ENCODE results near the gene ROPN1L.
"Not testable (repeated sequence)": the region's sequence is repeated elsewhere in the genome, so short reads cannot be mapped to it uniquely, and the experiment has no call there.

ROPN1L gene

DNA sequence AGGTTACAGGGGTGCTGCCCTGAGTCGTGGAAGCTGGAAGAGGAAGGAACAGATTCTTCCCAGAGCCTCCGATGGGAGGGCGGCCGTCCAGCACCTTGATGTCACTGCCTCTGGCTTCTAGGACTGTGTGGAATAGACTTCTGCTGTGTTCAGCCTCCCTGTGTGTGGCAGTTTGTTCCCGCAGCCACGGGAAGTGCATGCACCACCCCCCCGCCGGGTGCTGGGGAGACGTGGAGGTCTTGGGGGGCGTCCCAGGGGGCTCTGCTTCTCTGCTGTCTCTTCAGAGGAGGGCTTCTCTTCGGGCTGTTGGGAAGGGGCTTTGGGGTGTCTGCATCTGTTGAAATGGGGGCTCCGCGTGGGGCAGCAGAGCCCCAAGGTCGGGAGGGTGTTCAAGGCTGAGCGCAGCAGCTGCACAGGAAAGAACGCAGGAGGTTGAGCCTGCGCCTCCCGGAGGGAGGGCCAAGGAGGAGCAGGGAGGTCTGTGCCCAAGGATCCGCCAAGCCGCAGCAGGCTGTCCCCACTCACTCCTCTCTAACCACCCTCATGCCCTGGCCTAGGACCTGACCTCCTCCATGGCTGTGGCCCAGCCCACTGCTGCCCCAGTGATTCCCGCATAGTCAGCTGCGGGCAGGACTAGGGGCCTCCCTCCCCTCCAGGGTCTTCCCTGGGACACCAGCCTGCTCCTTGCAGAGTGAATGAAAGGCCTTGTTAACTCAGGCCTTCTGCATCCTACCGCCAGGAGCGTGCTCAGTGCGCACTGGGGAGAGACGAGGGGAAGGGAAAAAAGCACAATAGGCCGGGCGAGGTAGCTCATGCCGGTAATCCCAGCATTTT, 45.0 kb downstream of the ROPN1L start:
- no peak for TF ChIP-seq CTCF (IDR thresholded peaks at IDR 0.05)
- no peak for TF ChIP-seq ZFX (IDR thresholded peaks at IDR 0.05; ENCODE audit: borderline replicate concordance)
- no peak overlapping the region for H3K27ac ChIP-seq

DNA sequence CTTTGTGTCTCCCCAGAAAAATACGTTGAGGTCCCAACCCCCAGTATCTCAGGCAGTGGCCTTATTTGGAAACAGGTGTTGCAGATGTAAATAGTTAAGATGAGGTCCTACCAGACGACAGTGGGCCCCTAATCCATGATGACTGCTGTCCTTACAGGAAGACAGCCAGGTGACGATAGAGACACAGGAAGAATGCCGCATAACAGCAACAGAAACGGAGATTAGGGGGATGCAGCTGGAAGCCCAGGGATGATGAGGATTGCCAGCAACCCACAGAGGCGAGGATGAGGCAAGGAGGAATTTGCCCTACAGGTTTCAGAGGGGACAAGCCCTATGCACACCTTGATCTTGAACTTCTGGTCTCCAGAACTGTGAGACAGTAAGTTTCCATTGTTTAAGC, 46.5 kb downstream of the ROPN1L start:
- TF ChIP-seq ZFX (IDR thresholded peaks at IDR 0.05; ENCODE audit: borderline replicate concordance), result no peak
- no peak for TF ChIP-seq CTCF (IDR thresholded peaks at IDR 0.05)
- no peak overlapping the region for H3K27ac ChIP-seq

GRCh38 chr5:10489810-10490426, 48.2 kb downstream of the ROPN1L start:
- H3K27ac ChIP-seq, result no peak overlapping the region
- TF ChIP-seq CTCF (IDR thresholded peaks at IDR 0.05) (no peak), ZFX (IDR thresholded peaks at IDR 0.05; ENCODE audit: borderline replicate concordance) (no peak)

DNA sequence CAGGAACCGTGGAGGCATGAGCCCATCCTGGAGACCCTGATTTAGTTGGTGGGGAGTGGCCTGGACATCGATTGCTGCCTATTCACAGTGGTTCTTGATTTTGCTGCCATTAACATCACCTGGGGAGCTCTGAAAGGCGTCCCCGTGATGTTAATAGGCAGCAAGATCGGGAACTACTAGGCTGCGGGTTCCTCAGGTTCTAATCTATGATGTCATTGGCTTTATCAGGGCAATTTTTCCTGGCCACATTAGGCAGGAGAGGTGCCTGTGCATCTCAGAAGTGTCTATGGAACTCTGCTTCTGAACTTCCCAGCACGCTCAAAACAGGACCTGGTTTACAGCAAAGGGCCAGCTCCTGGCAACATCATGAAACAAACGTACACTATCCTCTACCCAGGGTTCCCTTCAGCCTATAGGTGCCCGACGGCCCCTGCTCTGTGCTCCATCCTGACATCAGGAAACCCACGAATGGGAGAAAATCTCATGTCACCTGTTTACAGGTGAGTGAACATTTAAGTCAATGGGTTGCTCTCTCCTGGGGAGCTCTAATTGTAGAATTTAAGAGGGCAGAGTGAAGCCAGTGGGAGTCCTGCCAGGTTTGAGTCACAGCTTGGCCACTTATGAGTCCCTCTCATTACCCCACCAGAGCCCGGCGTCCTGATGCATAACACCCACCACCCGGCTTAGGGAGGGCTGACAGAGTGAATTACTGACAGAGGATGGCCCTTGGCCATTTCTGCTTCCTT, 49.4 kb downstream of the ROPN1L start:
- H3K27ac ChIP-seq, result no peak overlapping the region
- TF ChIP-seq ZFX (IDR thresholded peaks at IDR 0.05; ENCODE audit: borderline replicate concordance), result no peak
- TF ChIP-seq CTCF (IDR thresholded peaks at IDR 0.05), result no peak

DNA sequence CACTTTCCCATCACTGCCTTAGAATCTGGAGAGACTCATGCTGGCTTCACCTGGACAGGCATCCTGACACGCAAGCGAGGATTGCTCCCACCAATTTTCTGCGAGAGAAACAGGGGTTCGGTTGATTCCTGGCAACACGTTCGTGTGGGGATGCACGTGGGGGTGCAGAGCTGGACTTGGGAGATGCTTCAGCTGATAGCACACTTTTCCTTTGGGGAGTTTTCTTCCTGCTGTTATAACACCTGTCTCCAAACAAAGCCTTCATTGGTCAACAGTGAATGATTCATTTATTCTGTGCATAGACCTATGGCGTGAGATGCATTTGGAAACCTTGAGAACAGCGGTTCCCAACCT, 50.0 kb downstream of the ROPN1L start:
- no peak overlapping the region for H3K27ac ChIP-seq
- no peak for TF ChIP-seq CTCF (IDR thresholded peaks at IDR 0.05)
- TF ChIP-seq ZFX (IDR thresholded peaks at IDR 0.05; ENCODE audit: borderline replicate concordance), result no peak

DNA sequence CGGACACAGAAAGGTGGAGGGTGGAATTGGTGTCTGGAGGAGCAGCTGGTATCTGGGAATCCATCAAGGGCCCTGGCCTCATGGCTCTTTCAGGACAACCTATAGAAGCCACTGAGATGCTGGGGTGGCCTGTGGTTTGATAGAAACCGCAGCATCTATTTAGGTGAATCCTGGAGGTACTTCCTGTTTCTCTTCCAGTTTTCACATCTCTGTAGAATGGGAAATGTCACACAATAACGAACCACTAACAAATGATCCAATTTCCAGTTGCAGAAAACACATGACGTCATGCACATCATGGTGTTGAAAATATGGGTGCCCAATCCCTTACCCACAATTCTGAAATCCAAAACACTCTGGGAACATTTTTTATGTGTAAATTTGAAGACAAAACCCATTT, 52.2 kb downstream of the ROPN1L start:
- TF ChIP-seq ZFX (IDR thresholded peaks at IDR 0.05; ENCODE audit: borderline replicate concordance), result no peak
- no peak for TF ChIP-seq CTCF (IDR thresholded peaks at IDR 0.05)
- H3K27ac ChIP-seq, result no peak overlapping the region

DNA sequence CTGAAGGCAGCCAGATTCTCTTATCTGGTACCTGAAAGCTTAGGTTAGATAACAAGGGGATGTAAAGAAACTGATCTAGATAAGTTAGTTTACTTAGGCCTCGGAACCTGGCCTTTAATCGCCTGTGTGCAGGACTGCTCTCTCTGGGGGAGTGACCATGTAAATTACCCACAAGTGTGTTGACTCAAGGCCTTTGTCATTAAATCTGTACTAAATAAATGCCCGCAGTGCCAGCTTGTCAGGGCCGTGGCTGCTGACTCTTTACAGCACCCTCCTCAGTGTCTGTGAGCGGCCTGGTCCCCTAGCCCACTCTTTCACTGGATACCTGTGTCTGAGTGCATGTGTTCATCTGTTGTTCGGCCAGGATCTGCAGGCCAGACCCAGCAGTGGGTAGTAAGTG, 52.8 kb downstream of the ROPN1L start:
- H3K27ac ChIP-seq, result not testable (repeated sequence)

All from 22Rv1 (cell line).